Keratinocyte (primary cell): ENCODE measurements around the gene ZNF467. TPM values are rescaled to one million over a fixed set of nuclear protein-coding genes. Genes with fewer than 3 reads are reported as not detected.

Experiments
- DNase-seq: peaks from one replicate; pipeline ENCODE4 v3.0.0-alpha.2; 2011; ENCODE audit warnings: low read depth, missing footprints, low spot score
- FAIRE-seq: peaks from 2 replicates; lab custom pipeline; 2011; peaks lifted over from hg19 to GRCh38; lab: Jason Lieb, UNC
- H2AFZ ChIP-seq: 2 replicates; pipeline ENCODE4 v1.6.0; 2012; ENCODE audit warnings: low read length, control low read depth, inconsistent platforms; ENCODE audit not compliant: control insufficient read depth
- H3K27ac ChIP-seq: 2 replicates; pipeline ENCODE4 v1.5.1; 2011; ENCODE audit warnings: low read length; ENCODE audit not compliant: control insufficient read depth, insufficient read depth
- H3K27me3 ChIP-seq: 3 replicates; pipeline ENCODE4 v1.6.0; 2011; ENCODE audit warnings: low read length; ENCODE audit not compliant: control insufficient read depth, insufficient read depth; ENCODE audit errors: extremely low read depth
- H3K36me3 ChIP-seq, 2 experiments: 2 replicates in 1 of 2; 3 replicates in 1 of 2; pipeline ENCODE4 v1.5.1; 2011; ENCODE audit warnings: low read length in 2 of 2, mild to moderate bottlenecking in 1 of 2; ENCODE audit not compliant: control insufficient read depth in 2 of 2, insufficient read depth in 2 of 2; ENCODE audit errors: extremely low read depth in 1 of 2
- H3K4me1 ChIP-seq: 3 replicates; pipeline ENCODE4 v1.5.1; 2011; ENCODE audit warnings: low read length; ENCODE audit not compliant: control insufficient read depth, insufficient read depth; ENCODE audit errors: extremely low read depth
- H3K4me2 ChIP-seq: 3 replicates; pipeline ENCODE4 v1.6.0; 2011; ENCODE audit warnings: low read depth, low read length; ENCODE audit not compliant: control insufficient read depth, insufficient read depth; ENCODE audit errors: extremely low read depth
- H3K4me3 ChIP-seq, 3 experiments: fragments of 200-600 bp in 1 of 3; sonication (generic) in 1 of 3; 2 replicates in 2 of 3; 3 replicates in 1 of 3; pipeline ENCODE4 v1.5.1; 2011 to 2016; ENCODE audit warnings: low read length in 3 of 3, mild to moderate bottlenecking in 3 of 3, control low read depth in 2 of 3, inconsistent platforms in 1 of 3, low read depth in 1 of 3, mixed read lengths in 1 of 3, mixed run types in 1 of 3, moderate library complexity in 1 of 3; ENCODE audit not compliant: control insufficient read depth in 2 of 3, insufficient read depth in 2 of 3; ENCODE audit errors: extremely low read depth in 1 of 3
- H3K79me2 ChIP-seq: 2 replicates; pipeline ENCODE4 v1.6.0; 2012; ENCODE audit warnings: low read length; ENCODE audit not compliant: control insufficient read depth, insufficient read depth
- H3K9ac ChIP-seq: 3 replicates; pipeline ENCODE4 v1.6.0; 2011; ENCODE audit warnings: low read length; ENCODE audit not compliant: control insufficient read depth, insufficient read depth; ENCODE audit errors: extremely low read depth
- H3K9me1 ChIP-seq: 3 replicates; pipeline ENCODE4 v1.6.0; 2011; ENCODE audit warnings: low read length; ENCODE audit not compliant: control insufficient read depth, insufficient read depth; ENCODE audit errors: extremely low read depth
- H3K9me3 ChIP-seq: 2 replicates; pipeline ENCODE4 v1.5.1; 2012; ENCODE audit warnings: low read depth, low read length; ENCODE audit not compliant: control insufficient read depth
- H4K20me1 ChIP-seq: 3 replicates; pipeline ENCODE4 v1.6.0; 2011; ENCODE audit warnings: low read length; ENCODE audit not compliant: control insufficient read depth, insufficient read depth; ENCODE audit errors: extremely low read depth
- EZH2 ChIP-seq: IDR thresholded peaks from one replicate; pipeline ENCODE4 v1.6.1; 2012; ENCODE audit warnings: inconsistent platforms, mild to moderate bottlenecking, low read length, moderate library complexity
- dilution Hi-C: fragments of 300-500 bp; cut with MboI; formaldehyde crosslinking; loops from one replicate; pipeline ENCODE4 v1.7.0; 2020; ENCODE audit warnings: low sequenced_read_pairs; ENCODE audit not compliant: extremely low pct_ligation_motif_present
- polyA plus RNA-seq, 5 experiments: library from polyadenylated mRNA; depleted of rRNA in 3 of 5; stranded (reverse) in 3 of 5; stranded (forward) in 1 of 5; unstranded in 1 of 5; fragments of >200 nt; gene quantifications; 1 replicate in 1 of 5; 2 replicates in 3 of 5; 3 replicates in 1 of 5; pipeline versions ENCODE4 v1.2.1 to v1.2.3, GENCODE V29; 2011 to 2012; ENCODE audit warnings: missing spikeins in 2 of 5, low read depth in 1 of 5, low replicate concordance in 1 of 5
- TF ChIP-seq, protein P1 (sequence below), 3 experiments: IDR thresholded peaks in 1 of 3; conservative IDR thresholded peaks in 1 of 3; optimal IDR thresholded peaks in 1 of 3; 2 replicates in 2 of 3; 3 replicates in 1 of 3; pipeline versions ENCODE3 to v1.5.1; 2011; ENCODE audit warnings: low read length in 3 of 3, mild to moderate bottlenecking in 3 of 3, moderate library complexity in 2 of 3, control low read depth in 1 of 3, inconsistent platforms in 1 of 3; ENCODE audit not compliant: insufficient read depth in 2 of 3; ENCODE audit errors: extremely low read depth in 1 of 3

ZNF467 gene
- polyA plus RNA-seq, 1 donor (not counting 4 experiments of a cell fraction or from before 2014, with no cell fraction given) = 0.31 TPM

DNA sequence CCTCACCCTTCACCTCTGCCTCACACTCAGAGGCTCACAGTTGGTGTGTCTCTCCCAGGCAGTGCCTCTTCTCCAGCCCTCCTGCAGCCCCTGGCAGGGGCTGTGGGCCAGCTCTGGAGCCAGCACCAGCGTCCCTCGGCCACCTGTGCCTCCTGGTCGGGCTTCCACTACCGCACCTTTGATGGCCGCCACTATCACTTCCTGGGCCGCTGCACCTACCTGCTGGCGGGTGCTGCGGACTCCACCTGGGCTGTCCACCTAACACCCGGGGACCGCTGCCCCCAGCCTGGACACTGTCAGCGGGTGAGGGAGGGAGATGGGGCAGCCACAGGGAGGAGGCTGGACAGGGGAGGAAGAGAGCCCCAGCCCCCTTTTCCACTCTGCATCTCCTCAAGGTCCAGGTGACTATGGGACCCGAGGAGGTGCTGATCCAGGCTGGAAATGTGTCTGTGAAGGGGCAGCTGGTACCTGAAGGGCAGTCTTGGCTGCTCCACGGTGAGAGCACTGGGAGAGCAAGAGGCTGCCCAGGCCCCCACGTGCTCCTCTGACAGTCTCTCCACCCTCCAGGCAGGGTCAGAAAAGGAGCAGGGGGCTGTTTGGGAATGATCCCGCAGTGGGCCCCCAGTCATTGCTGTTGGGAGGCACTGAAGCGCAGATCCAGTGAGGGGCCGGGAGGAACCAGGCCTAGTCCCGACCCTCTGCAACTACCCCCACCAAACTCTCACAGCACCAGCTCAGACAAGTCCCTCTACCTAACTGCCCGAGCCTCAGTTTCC, 4.4 kb upstream of the ZNF467 start:
- no peak overlapping the region for H3K4me3 ChIP-seq
- FAIRE-seq (no peak), DNase-seq (no peak)
- no peak overlapping the region for H3K9ac ChIP-seq
- TF ChIP-seq, protein P1, sequence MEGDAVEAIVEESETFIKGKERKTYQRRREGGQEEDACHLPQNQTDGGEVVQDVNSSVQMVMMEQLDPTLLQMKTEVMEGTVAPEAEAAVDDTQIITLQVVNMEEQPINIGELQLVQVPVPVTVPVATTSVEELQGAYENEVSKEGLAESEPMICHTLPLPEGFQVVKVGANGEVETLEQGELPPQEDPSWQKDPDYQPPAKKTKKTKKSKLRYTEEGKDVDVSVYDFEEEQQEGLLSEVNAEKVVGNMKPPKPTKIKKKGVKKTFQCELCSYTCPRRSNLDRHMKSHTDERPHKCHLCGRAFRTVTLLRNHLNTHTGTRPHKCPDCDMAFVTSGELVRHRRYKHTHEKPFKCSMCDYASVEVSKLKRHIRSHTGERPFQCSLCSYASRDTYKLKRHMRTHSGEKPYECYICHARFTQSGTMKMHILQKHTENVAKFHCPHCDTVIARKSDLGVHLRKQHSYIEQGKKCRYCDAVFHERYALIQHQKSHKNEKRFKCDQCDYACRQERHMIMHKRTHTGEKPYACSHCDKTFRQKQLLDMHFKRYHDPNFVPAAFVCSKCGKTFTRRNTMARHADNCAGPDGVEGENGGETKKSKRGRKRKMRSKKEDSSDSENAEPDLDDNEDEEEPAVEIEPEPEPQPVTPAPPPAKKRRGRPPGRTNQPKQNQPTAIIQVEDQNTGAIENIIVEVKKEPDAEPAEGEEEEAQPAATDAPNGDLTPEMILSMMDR (optimal IDR thresholded peaks at IDR 0.05 in 1 of 3, IDR thresholded peaks at IDR 0.05 in 1 of 3, conservative IDR thresholded peaks at IDR 0.05 in 1 of 3; ENCODE audit: extremely low read depth in 1 of 3, insufficient read depth in 2 of 3, low read length in 3 of 3) = no peak
- no peak for TF ChIP-seq EZH2
- no peak overlapping the region for H3K27ac ChIP-seq
- peaks cover 36% of the 10 kb centered on the region for H3K27me3 ChIP-seq
- no peaks in the 10 kb centered on the region for H3K79me2 ChIP-seq
- H3K9me1 ChIP-seq = no peaks in the 10 kb centered on the region
- no peak overlapping the region for H3K4me2 ChIP-seq
- H3K9me3 ChIP-seq = no peaks in the 10 kb centered on the region
- dilution Hi-C loops = no loop called here
- H3K36me3 ChIP-seq = no peaks in the 10 kb centered on the region
- H2AFZ ChIP-seq = no peak overlapping the region
- no peaks in the 10 kb centered on the region for H3K4me1 ChIP-seq
- no peaks in the 10 kb centered on the region for H4K20me1 ChIP-seq

DNA sequence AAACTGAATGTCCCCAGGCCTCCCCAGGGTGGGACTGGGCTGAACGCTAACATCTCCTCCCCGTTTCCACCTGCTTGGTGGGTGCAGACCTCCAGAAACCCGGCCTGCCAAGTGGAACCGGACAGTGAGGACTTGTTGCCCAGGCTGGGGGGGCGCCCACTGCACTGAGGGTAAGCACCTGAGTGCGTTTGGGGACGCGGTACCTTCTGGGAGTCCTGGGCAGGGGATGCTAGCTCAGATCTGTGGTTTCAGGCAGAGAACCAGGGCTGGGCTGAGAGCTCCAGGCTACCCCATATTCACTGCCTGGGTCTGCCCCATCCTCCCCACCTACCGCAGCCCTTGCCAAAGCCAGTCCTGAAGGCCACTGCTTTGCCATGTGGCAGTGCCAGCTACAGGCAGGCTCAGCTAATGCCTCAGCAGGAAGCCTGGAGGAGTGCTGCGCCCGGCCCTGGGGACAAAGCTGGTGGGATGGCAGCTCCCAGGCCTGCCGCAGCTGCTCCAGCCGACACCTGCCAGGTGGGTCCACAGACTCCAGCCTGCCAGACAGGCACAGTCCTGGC, 3.5 kb upstream of the ZNF467 start:
- Histone ChIP-seq H3K4me2 (no peak overlapping the region), H2AFZ (no peak overlapping the region), H3K9me3 (no peaks in the 10 kb centered on the region), H3K79me2 (no peaks in the 10 kb centered on the region), H3K9ac (no peak overlapping the region), H3K27ac (no peak overlapping the region), H3K4me1 (no peaks in the 10 kb centered on the region), H3K9me1 (no peaks in the 10 kb centered on the region), H3K36me3 (no peaks in the 10 kb centered on the region), H3K27me3 (peaks cover 36% of the 10 kb centered on the region), H3K4me3 (no peak overlapping the region), H4K20me1 (no peaks in the 10 kb centered on the region)
- dilution Hi-C loops = no loop called here
- FAIRE-seq (no peak), DNase-seq (no peak)
- TF ChIP-seq, protein P1 (optimal IDR thresholded peaks at IDR 0.05 in 1 of 3, IDR thresholded peaks at IDR 0.05 in 1 of 3, conservative IDR thresholded peaks at IDR 0.05 in 1 of 3; ENCODE audit: extremely low read depth in 1 of 3, insufficient read depth in 2 of 3, low read length in 3 of 3) = no peak
- no peak for TF ChIP-seq EZH2
